GM19372 (cell line): ENCODE measurements around the gene SIGLEC12.
"Not testable (repeated sequence)": the region's sequence is repeated elsewhere in the genome, so short reads cannot be mapped to it uniquely, and the experiment has no call there.

Source experiments
- ATAC-seq: cut with Tn5 transposase; IDR thresholded peaks from one replicate; pipeline ENCODE4 v1.9.1; 2021; ENCODE audit warnings: mild to moderate bottlenecking, low read depth, moderate library complexity; ENCODE audit not compliant: unreplicated experiment

The SIGLEC12 gene

DNA sequence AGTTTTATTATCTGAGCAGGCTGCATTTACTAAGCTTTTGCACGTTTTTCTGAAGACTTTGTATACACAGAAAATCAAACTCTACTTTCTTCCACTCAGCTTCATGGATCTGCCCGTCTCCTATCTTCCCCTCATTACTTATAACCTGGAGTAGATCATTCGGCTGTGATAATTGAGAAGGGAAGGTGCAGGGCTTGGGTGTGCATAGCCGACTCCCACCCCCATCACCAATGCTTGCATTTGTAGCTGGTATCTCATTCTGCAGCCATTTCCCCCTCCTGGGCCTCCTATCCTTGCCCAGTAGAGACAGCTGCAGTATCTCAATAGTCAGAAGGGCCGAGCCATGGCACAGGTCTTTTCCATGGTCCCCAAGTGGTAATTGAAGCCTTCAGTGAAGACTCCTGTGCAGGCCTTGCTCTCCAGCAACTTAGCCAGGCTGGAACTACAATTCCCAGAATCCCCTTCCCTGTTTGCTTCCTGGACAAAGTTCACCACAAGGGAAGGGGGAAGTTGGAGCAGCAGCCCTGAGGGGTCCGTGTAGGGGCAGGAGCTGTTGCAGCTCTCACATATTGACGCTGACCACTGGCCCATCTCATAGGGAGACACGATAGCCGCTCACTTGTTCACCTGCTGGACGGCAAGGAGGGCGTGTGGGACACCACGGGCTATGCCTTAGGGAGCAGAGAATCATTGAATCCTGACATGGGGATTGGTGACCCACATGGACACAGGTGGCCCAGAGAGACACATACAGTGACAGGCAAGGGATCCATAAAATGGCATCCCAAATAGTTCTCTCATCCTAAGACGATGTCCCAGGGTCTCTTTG is 41.2 kb downstream of the SIGLEC12 start:
- no peak for ATAC-seq

- no peak for ATAC-seq
Observed at GRCh38 chr19:51458899-51459505, 42.6 kb downstream of the SIGLEC12 start.

- ATAC-seq = no peak
Observed at GRCh38 chr19:51458051-51458645, 43.5 kb downstream of the SIGLEC12 start, which contains the start of gene SIGLEC8. Gene SIGLEC8 (minus strand): TSS chr19:51458454. CDS start chr19:51458387, 67 bp downstream.

GRCh38 chr19:51457351-51458013 is 44.1 kb downstream of the SIGLEC12 start:
- no peak for ATAC-seq

- no peak for ATAC-seq
Observed at GRCh38 chr19:51456541-51457290, 44.9 kb downstream of the SIGLEC12 start.

DNA sequence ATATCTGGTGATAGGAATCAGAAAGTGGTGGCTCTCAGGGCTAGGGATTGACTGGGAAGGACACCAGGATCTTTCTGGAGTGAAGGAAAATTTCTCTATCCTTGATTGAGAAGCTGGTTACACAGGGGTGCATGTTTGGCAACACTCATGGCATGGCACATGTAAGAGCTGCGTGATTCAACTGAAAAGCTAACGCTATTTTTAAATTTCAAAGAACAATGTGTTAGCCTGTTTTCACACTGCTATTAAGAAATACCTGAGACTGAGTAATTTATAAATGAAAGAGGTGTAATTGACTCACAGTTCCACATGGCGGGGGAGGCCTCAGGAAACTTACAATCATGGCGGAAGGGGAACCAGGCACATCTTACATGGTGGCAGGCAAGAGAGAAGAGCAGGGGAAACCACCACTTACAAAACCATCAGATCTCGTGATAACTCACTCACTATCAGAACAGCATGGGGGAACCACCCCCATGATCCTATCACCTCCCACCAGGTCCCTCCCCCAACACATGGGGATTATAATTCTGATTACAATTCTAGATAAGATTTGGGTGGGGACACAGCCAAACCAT is 50.8 kb downstream of the SIGLEC12 start:
- ATAC-seq = no peak

- ATAC-seq = no peak
Observed at GRCh38 chr19:51448411-51449016, 53.1 kb downstream of the SIGLEC12 start.

DNA sequence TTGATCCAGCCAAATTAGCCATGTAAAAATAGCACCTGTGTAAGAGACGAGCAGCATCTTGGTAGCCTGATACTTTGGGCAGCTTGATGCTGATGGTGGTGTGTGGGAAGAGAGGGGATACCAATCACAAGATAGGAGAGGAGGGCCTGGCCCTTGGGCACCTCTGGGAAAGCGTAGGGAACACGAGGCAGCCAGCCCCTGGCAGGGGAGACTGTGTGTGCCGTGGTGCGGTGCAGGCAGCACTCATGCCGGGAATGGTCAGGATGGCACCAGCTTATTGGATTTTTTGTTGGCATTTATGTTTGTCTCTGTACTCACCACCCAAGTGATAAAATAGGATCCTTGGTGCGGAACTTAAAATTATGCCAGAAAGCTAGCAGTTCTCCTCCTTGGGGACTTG is 53.6 kb downstream of the SIGLEC12 start:
- no peak for ATAC-seq

DNA sequence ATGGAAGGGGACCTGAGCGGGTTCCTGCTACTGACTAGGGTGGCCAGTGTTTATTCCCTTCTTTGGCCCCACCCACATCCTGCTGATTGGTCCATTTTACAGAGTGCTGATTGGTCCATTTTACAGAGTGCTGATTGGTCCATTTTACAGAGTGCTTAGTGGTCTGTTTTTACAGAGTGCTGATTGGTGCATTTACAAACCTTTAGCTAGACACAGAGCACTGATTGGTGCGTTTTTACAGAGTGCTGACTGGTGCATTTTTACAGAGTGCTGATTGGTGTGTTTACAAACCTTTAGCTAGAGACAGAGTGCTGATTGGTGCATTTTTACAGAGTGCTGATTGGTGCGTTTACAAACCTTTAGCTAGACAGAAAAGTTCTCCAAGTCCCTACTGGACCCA is 54.1 kb downstream of the SIGLEC12 start:
- not testable (repeated sequence) for ATAC-seq

GRCh38 chr19:51441410-51442390 is 59.9 kb downstream of the SIGLEC12 start:
- ATAC-seq = peak; percentile 96
